H9 (cell line): ENCODE results near the gene IRF4. TPM values are rescaled to one million over a fixed set of nuclear protein-coding genes. Genes with fewer than 3 reads are reported as not detected.

Source experiments
- DNase-seq: peaks from one replicate; pipeline ENCODE4 v3.0.0-alpha.2; 2017
- H2AFZ ChIP-seq: one replicate; pipeline ENCODE4 v1.6.1; 2013; ENCODE audit warnings: mild to moderate bottlenecking, low read length, control low read depth, moderate library complexity
- H2AK5ac ChIP-seq: 2 replicates; pipeline ENCODE4 v1.6.1; 2013; ENCODE audit warnings: low read length, control low read depth, mixed read lengths; ENCODE audit not compliant: insufficient read length
- H2BK120ac ChIP-seq: one replicate; pipeline ENCODE4 v1.6.1; 2013; ENCODE audit warnings: low read depth, mild to moderate bottlenecking, low read length, control low read depth, inconsistent platforms; ENCODE audit not compliant: poor library complexity, severe bottlenecking
- H2BK12ac ChIP-seq: 2 replicates; pipeline ENCODE4 v1.6.1; 2013; ENCODE audit warnings: low read length, control low read depth, mixed read lengths, low read depth; ENCODE audit not compliant: insufficient read length
- H2BK15ac ChIP-seq: 2 replicates; pipeline ENCODE4 v1.6.1; 2013; ENCODE audit warnings: low read depth, low read length, control low read depth
- H2BK20ac ChIP-seq: one replicate; pipeline ENCODE4 v1.6.1; 2013; ENCODE audit warnings: low read depth, mild to moderate bottlenecking, low read length, control low read depth, inconsistent platforms; ENCODE audit not compliant: poor library complexity, severe bottlenecking
- H2BK5ac ChIP-seq: 2 replicates; pipeline ENCODE4 v1.6.1; 2013; ENCODE audit warnings: low read length, control low read depth, mixed read lengths; ENCODE audit not compliant: insufficient read length
- H3K14ac ChIP-seq: 2 replicates; pipeline ENCODE4 v1.6.1; 2013; ENCODE audit warnings: low read length, control low read depth; ENCODE audit not compliant: insufficient read depth
- H3K18ac ChIP-seq: 2 replicates; pipeline ENCODE4 v1.6.1; 2013; ENCODE audit warnings: low read depth, mild to moderate bottlenecking, mixed read lengths, low read length, control low read depth; ENCODE audit not compliant: insufficient read length
- H3K23ac ChIP-seq: 2 replicates; pipeline ENCODE4 v1.6.1; 2013; ENCODE audit warnings: low read length, control low read depth, mixed read lengths, low read depth; ENCODE audit not compliant: insufficient read length
- H3K23me2 ChIP-seq: 2 replicates; pipeline ENCODE4 v1.6.1; 2013; ENCODE audit warnings: low read depth, mild to moderate bottlenecking, mixed read lengths, low read length, control low read depth; ENCODE audit not compliant: insufficient read length, poor library complexity, severe bottlenecking
- H3K27ac ChIP-seq: 2 replicates; pipeline ENCODE4 v1.5.1; 2013; ENCODE audit warnings: low read length, control low read depth, mixed read lengths, low read depth; ENCODE audit not compliant: insufficient read length
- H3K27me3 ChIP-seq: 2 replicates; pipeline ENCODE4 v1.6.1; 2013; ENCODE audit warnings: low read length, control low read depth, inconsistent platforms; ENCODE audit not compliant: insufficient read depth
- H3K4ac ChIP-seq: 2 replicates; pipeline ENCODE4 v1.6.1; 2013; ENCODE audit warnings: low read depth, mild to moderate bottlenecking, control low read depth, inconsistent platforms, low read length, moderate library complexity
- H3K4me1 ChIP-seq: 2 replicates; pipeline ENCODE4 v1.6.1; 2013; ENCODE audit warnings: low read length, control low read depth, inconsistent platforms; ENCODE audit not compliant: insufficient read depth
- H3K4me2 ChIP-seq: 2 replicates; pipeline ENCODE4 v1.6.1; 2013; ENCODE audit warnings: low read length, control low read depth, mixed read lengths; ENCODE audit not compliant: insufficient read length, insufficient read depth
- H3K56ac ChIP-seq: 2 replicates; pipeline ENCODE4 v1.6.1; 2013; ENCODE audit warnings: low read depth, mild to moderate bottlenecking, mixed read lengths, low read length, control low read depth; ENCODE audit not compliant: insufficient read length
- H3K79me1 ChIP-seq: 2 replicates; pipeline ENCODE4 v1.6.1; 2013; ENCODE audit warnings: low read depth, mild to moderate bottlenecking, moderate library complexity, low read length, control low read depth, inconsistent platforms; ENCODE audit not compliant: insufficient read depth, poor library complexity, severe bottlenecking
- H3K79me2 ChIP-seq: 2 replicates; pipeline ENCODE4 v1.6.1; 2013; ENCODE audit warnings: low read length, control low read depth, inconsistent platforms; ENCODE audit not compliant: insufficient read depth
- H3K9ac ChIP-seq: 2 replicates; pipeline ENCODE4 v1.6.1; 2013; ENCODE audit warnings: low read length, control low read depth, mixed read lengths; ENCODE audit not compliant: insufficient read length; ENCODE audit errors: extremely low read depth
- H3K9me3 ChIP-seq: one replicate; pipeline ENCODE4 v1.6.1; 2013; ENCODE audit warnings: low read depth, low read length, inconsistent platforms; ENCODE audit not compliant: control insufficient read depth
- H3T11ph ChIP-seq: one replicate; pipeline ENCODE4 v1.6.1; 2013; ENCODE audit warnings: mild to moderate bottlenecking, low read length, control low read depth, inconsistent platforms
- H4K20me1 ChIP-seq: one replicate; pipeline ENCODE4 v1.6.1; 2013; ENCODE audit not compliant: control insufficient read depth, insufficient read length, insufficient read depth
- H4K5ac ChIP-seq: 2 replicates; pipeline ENCODE4 v1.6.1; 2013; ENCODE audit warnings: low read depth, mild to moderate bottlenecking, mixed read lengths, low read length, control low read depth; ENCODE audit not compliant: insufficient read length
- H4K8ac ChIP-seq: replicated peaks from 2 replicates; pipeline ENCODE4 v1.6.1; 2013; ENCODE audit warnings: low read length, control low read depth, mixed read lengths, low read depth; ENCODE audit not compliant: insufficient read length
- H4K91ac ChIP-seq: 2 replicates; pipeline ENCODE4 v1.6.1; 2013; ENCODE audit warnings: low read depth, mild to moderate bottlenecking, moderate library complexity, mixed read lengths, low read length, control low read depth; ENCODE audit not compliant: insufficient read length
- H3K27ac Mint-ChIP-seq, 3 experiments: 2 replicates in 2 of 3; 3 replicates in 1 of 3; pipeline ENCODE4 v1.8.0; 2020 to 2021; ENCODE audit warnings: mixed read lengths in 3 of 3, mild to moderate bottlenecking in 1 of 3, moderate library complexity in 1 of 3
- H3K27me3 Mint-ChIP-seq: 2 replicates; pipeline ENCODE4 v1.8.0; 2021; ENCODE audit warnings: low read depth, mild to moderate bottlenecking, moderate library complexity, mixed read lengths
- H3K36me3 Mint-ChIP-seq, 3 experiments: 2 replicates in 2 of 3; 3 replicates in 1 of 3; pipeline ENCODE4 v1.8.0; 2020 to 2021; ENCODE audit warnings: low read depth in 3 of 3, mixed read lengths in 3 of 3; ENCODE audit not compliant: insufficient read depth in 1 of 3
- H3K4me1 Mint-ChIP-seq, 2 experiments: 2 replicates each; pipeline ENCODE4 v1.8.0; 2020; ENCODE audit warnings: mixed read lengths in 2 of 2
- H3K4me3 Mint-ChIP-seq, 2 experiments: 2 replicates in 1 of 2; 3 replicates in 1 of 2; pipeline ENCODE4 v1.8.0; 2020 to 2021; ENCODE audit warnings: mild to moderate bottlenecking in 2 of 2, mixed read lengths in 2 of 2, moderate library complexity in 1 of 2
- H3K9me3 Mint-ChIP-seq, 2 experiments: 2 replicates in 1 of 2; 3 replicates in 1 of 2; pipeline ENCODE4 v1.8.0; 2020; ENCODE audit warnings: mild to moderate bottlenecking in 2 of 2, mixed read lengths in 2 of 2, moderate library complexity in 1 of 2
- WGBS: extraction: QIAGEN DNeasy Blood & Tissue Kit; methylation state at CpG from one replicate; pipeline ENCODE4 v1.1.7; 2013; ENCODE audit warnings: missing lambda C conversion rate, low lambda C conversion rate, mixed read lengths; ENCODE audit not compliant: insufficient read length; ENCODE audit errors: extremely low coverage; 5-methylcytosine and 5-hydroxymethylcytosine counted together
- total RNA-seq: library from RNA; stranded (reverse); gene quantifications from 2 replicates; pipeline ENCODE4 v1.2.1, GENCODE V29; 2021
- TF ChIP-seq, protein P1 (sequence below): fragments of 200-600 bp; sonication (generic); conservative IDR thresholded peaks from 3 replicates; pipeline ENCODE4 v1.8.0; 2021; ENCODE audit warnings: antibody characterized with exemption, mild to moderate bottlenecking

Gene IRF4
- total RNA-seq, 1 experiment from 2014 or later = 0.31 TPM

GRCh38 chr6:363291-363690, 28.3 kb upstream of the IRF4 start:
- WGBS = no CpG with 5 or more reads among the region's 12 CpGs
- H3K9me3 ChIP-seq = peaks cover 77% of the 10 kb centered on the region
- H3K79me1 ChIP-seq = no peaks in the 10 kb centered on the region

More at GRCh38 chr6:363291-363690, 28.3 kb upstream of the IRF4 start:
- Histone ChIP-seq H2BK12ac (no peak overlapping the region), H3K18ac (no peak overlapping the region), H3K27me3 (no peaks in the 10 kb centered on the region), H2BK120ac (no peak overlapping the region), H3K9ac (no peak overlapping the region), H3K4ac (no peak overlapping the region), H2BK15ac (no peak overlapping the region), H4K91ac (no peak overlapping the region), H4K8ac (no peak overlapping the region), H2BK5ac (no peak overlapping the region), H2AFZ (no peak overlapping the region), H3T11ph (no peak overlapping the region), H3K56ac (no peak overlapping the region), H4K5ac (no peak overlapping the region), H4K20me1 (no peaks in the 10 kb centered on the region), H3K27ac (no peak overlapping the region), H3K14ac (no peak overlapping the region), H3K79me2 (no peaks in the 10 kb centered on the region), H3K4me2 (no peak overlapping the region), H3K4me1 (no peaks in the 10 kb centered on the region), H3K23me2 (no peaks in the 10 kb centered on the region), H3K23ac (no peak overlapping the region), H2BK20ac (no peak overlapping the region), H2AK5ac (no peak overlapping the region)
- Mint-ChIP-seq H3K9me3 (peaks cover 94 to 98% of the 10 kb centered on the region in 2 experiments), H3K36me3 (peaks cover 25 to 35% (median 31%) of the 10 kb centered on the region in 3 experiments), H3K27me3 (peaks cover 26% of the 10 kb centered on the region), H3K4me1 (no peaks in the 10 kb centered on the region), H3K4me3 (no peak overlapping the region), H3K27ac (no peak overlapping the region)
- DNase-seq = no peak
- TF ChIP-seq, protein P1, sequence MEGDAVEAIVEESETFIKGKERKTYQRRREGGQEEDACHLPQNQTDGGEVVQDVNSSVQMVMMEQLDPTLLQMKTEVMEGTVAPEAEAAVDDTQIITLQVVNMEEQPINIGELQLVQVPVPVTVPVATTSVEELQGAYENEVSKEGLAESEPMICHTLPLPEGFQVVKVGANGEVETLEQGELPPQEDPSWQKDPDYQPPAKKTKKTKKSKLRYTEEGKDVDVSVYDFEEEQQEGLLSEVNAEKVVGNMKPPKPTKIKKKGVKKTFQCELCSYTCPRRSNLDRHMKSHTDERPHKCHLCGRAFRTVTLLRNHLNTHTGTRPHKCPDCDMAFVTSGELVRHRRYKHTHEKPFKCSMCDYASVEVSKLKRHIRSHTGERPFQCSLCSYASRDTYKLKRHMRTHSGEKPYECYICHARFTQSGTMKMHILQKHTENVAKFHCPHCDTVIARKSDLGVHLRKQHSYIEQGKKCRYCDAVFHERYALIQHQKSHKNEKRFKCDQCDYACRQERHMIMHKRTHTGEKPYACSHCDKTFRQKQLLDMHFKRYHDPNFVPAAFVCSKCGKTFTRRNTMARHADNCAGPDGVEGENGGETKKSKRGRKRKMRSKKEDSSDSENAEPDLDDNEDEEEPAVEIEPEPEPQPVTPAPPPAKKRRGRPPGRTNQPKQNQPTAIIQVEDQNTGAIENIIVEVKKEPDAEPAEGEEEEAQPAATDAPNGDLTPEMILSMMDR = no peak
